PC-3 (cell line): ENCODE measurements around the gene OR4K5. TPM values are rescaled to one million over a fixed set of nuclear protein-coding genes. Genes with fewer than 3 reads are reported as not detected.

Source experiments
- ATAC-seq: fragments of 200-7000 bp; cut with Tn5 transposase; 2 replicates; pipeline ENCODE4 v1.9.1; 2020; ENCODE audit warnings: mild to moderate bottlenecking, moderate library complexity
- BruUV-seq: library from RNA; stranded (reverse); fragments of 400-500 nt; replicated peaks from 2 replicates; lab custom pipeline; 2021; lab: Mats Ljungman, UMichigan
- CTCF ChIA-PET: fragments of 300-600 bp; sonication (Branson Sonifier 250); formaldehyde crosslinking; loops from one replicate; lab custom pipeline; 2022; ENCODE audit warnings: antibody characterized with exemption; lab: Charles Lee
- POLR2A ChIA-PET: fragments of 300-600 bp; sonication (Branson Sonifier 250); formaldehyde crosslinking; loops from one replicate; lab custom pipeline; 2022; ENCODE audit warnings: antibody characterized with exemption; ENCODE audit not compliant: unreplicated experiment; lab: Charles Lee
- DNase-seq: peaks from one replicate; pipeline ENCODE4 v3.0.0-alpha.2; 2015
- H2AFZ ChIP-seq: fragments of 300-600 bp; sonication (generic); 2 replicates; pipeline ENCODE4 v1.6.0; 2016; ENCODE audit warnings: antibody characterized with exemption, low read length
- H3F3A ChIP-seq: fragments of 300-600 bp; sonication (generic); one replicate; pipeline ENCODE4 v1.6.0; 2017; ENCODE audit warnings: antibody characterized with exemption, low read length, control low read depth, mild to moderate bottlenecking; ENCODE audit not compliant: unreplicated experiment
- H3K27ac ChIP-seq: fragments of 300-600 bp; sonication (generic); 2 replicates; pipeline ENCODE4 v1.5.1; 2016; ENCODE audit warnings: mild to moderate bottlenecking, low read length
- H3K27me3 ChIP-seq: fragments of 300-600 bp; sonication (generic); 2 replicates; pipeline ENCODE4 v1.6.1; 2016; ENCODE audit warnings: low read length, mixed read lengths
- H3K36me3 ChIP-seq: fragments of 300-600 bp; sonication (generic); 2 replicates; pipeline ENCODE4 v1.6.1; 2016; ENCODE audit warnings: low read depth, mixed run types, low read length, mixed read lengths
- H3K4me1 ChIP-seq: fragments of 300-600 bp; sonication (generic); 2 replicates; pipeline ENCODE4 v1.5.1; 2016; ENCODE audit warnings: low read length; ENCODE audit not compliant: insufficient read depth
- H3K4me2 ChIP-seq: fragments of 300-600 bp; sonication (generic); 2 replicates; pipeline ENCODE4 v1.6.0; 2016; ENCODE audit warnings: low read length
- H3K4me3 ChIP-seq: fragments of 300-600 bp; sonication (generic); 2 replicates; pipeline ENCODE4 v1.5.1; 2016; ENCODE audit warnings: mild to moderate bottlenecking, low read length, mixed read lengths
- H3K79me2 ChIP-seq: fragments of 300-600 bp; sonication (generic); 2 replicates; pipeline ENCODE4 v1.6.1; 2017; ENCODE audit warnings: low read length, mixed read lengths
- H3K9ac ChIP-seq: fragments of 300-600 bp; sonication (generic); 2 replicates; pipeline ENCODE4 v1.6.0; 2016; ENCODE audit warnings: mild to moderate bottlenecking, low read length
- H3K9me2 ChIP-seq: fragments of 300-600 bp; sonication (generic); replicated peaks from 2 replicates; pipeline ENCODE4 v1.6.1; 2016; ENCODE audit warnings: mixed run types, low read length, mixed read lengths
- H3K9me3 ChIP-seq: fragments of 300-600 bp; sonication (generic); 2 replicates; pipeline ENCODE4 v1.6.1; 2016; ENCODE audit warnings: low read length, mixed read lengths
- H4K20me1 ChIP-seq: fragments of 300-600 bp; sonication (generic); 2 replicates; pipeline ENCODE4 v1.6.1; 2016; ENCODE audit warnings: low read length, mixed read lengths
- EZH2 ChIP-seq: fragments of 300-600 bp; sonication (generic); IDR thresholded peaks from one replicate; pipeline ENCODE4 v1.6.1; 2017; ENCODE audit warnings: antibody characterized with exemption, mild to moderate bottlenecking, low read length; ENCODE audit not compliant: unreplicated experiment
- EZH2phosphoT487 ChIP-seq: fragments of 300-600 bp; sonication (generic); IDR thresholded peaks from 2 replicates; pipeline ENCODE4 v1.6.1; 2018; ENCODE audit warnings: mild to moderate bottlenecking, antibody characterized with exemption, low read length, borderline replicate concordance
- intact Hi-C: fragments of 100-400 bp; cut with micrococcal nuclease; formaldehyde crosslinking; loops from 2 replicates; pipeline ENCODE4 v1.9.0; 2023
- total RNA-seq: library from RNA; depleted of rRNA; stranded (reverse); fragments of >200 nt; gene quantifications from 2 replicates; pipeline ENCODE4 v1.2.3, GENCODE V29; 2014
- TF ChIP-seq, protein P1 (sequence below): fragments of 300-600 bp; sonication (generic); conservative IDR thresholded peaks from 2 replicates; pipeline ENCODE4 v1.5.1; 2017; ENCODE audit warnings: antibody characterized with exemption, low read depth, mild to moderate bottlenecking, low read length

The OR4K5 gene
- total RNA-seq, 1 experiment from 2014 or later, result not detected

DNA sequence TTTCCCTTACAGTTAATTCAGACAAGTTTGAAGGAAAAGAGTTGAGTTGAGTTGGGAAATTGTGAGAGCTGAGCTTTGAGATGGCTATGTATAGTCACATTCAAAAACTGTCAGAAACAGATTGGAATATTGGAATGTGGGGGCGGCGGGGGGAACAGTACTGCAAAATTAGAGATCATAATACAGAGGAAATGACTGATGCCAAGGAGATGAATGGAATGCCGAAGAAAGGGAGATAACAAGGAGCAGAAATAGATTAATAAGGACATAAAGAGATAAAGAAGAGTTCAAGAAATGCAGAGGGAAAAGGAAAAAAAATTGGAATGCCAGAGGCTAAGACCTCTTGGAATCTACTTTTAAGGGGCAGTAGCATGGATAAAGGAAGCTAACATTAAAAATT is 3.2 kb upstream of the OR4K5 start:
- Histone ChIP-seq H2AFZ (no peak overlapping the region), H3F3A (no peaks in the 10 kb centered on the region), H4K20me1 (no peaks in the 10 kb centered on the region), H3K9ac (no peak overlapping the region), H3K27ac (no peak overlapping the region), H3K79me2 (no peaks in the 10 kb centered on the region), H3K36me3 (no peaks in the 10 kb centered on the region), H3K4me2 (no peak overlapping the region), H3K27me3 (no peaks in the 10 kb centered on the region), H3K4me3 (no peak overlapping the region), H3K9me2 (no peaks in the 10 kb centered on the region), H3K9me3 (peaks cover 4% of the 10 kb centered on the region; the same call in 1 of the 2 replicates), H3K4me1 (no peaks in the 10 kb centered on the region)
- POLR2A ChIA-PET, result no interaction called here
- CTCF ChIA-PET, result no interaction called here
- intact Hi-C loops, result no loop called here
- ATAC-seq (no peak), DNase-seq (no peak)
- TF ChIP-seq, protein P1, sequence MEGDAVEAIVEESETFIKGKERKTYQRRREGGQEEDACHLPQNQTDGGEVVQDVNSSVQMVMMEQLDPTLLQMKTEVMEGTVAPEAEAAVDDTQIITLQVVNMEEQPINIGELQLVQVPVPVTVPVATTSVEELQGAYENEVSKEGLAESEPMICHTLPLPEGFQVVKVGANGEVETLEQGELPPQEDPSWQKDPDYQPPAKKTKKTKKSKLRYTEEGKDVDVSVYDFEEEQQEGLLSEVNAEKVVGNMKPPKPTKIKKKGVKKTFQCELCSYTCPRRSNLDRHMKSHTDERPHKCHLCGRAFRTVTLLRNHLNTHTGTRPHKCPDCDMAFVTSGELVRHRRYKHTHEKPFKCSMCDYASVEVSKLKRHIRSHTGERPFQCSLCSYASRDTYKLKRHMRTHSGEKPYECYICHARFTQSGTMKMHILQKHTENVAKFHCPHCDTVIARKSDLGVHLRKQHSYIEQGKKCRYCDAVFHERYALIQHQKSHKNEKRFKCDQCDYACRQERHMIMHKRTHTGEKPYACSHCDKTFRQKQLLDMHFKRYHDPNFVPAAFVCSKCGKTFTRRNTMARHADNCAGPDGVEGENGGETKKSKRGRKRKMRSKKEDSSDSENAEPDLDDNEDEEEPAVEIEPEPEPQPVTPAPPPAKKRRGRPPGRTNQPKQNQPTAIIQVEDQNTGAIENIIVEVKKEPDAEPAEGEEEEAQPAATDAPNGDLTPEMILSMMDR, result no peak
- TF ChIP-seq EZH2phosphoT487 (no peak), EZH2 (no peak)
- BruUV-seq, result no TSS peak

DNA sequence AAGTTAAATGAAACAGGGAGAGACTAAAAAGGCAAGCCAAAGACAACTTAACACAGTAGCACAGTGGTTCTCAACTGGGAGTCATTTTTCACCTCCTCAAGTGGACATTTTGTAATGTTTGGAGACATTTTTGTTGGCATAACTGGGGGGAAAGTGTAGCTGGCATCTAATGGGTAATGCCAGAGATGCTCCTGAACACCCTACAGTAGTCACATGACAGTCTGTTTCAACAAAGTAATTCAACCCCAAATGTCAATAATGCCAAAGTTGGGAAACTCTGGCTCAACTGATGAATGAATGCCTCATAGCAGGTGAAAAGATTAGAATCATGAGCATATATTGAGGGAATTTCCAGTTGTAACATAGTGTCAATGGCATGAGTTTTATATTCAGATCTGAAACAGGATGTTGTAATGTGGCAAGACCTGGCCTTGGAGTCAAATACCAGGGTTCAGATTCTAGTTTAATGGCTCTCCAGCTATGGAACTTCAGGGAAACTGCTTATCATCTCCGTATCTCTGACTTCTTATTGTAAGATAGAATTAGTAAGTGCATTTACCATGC is 2.4 kb upstream of the OR4K5 start:
- H3F3A ChIP-seq, result no peaks in the 10 kb centered on the region
- H3K9me3 ChIP-seq, result peaks cover 4% of the 10 kb centered on the region; the same call in 1 of the 2 replicates
- H3K36me3 ChIP-seq, result no peaks in the 10 kb centered on the region
- no peaks in the 10 kb centered on the region for H3K27me3 ChIP-seq
- DNase-seq (no peak), ATAC-seq (no peak)
- TF ChIP-seq EZH2phosphoT487 (no peak), EZH2 (no peak)
- TF ChIP-seq, protein P1, result no peak
- H3K4me3 ChIP-seq, result no peak overlapping the region
- POLR2A ChIA-PET, result no interaction called here
- H3K4me1 ChIP-seq, result no peaks in the 10 kb centered on the region
- no peak overlapping the region for H2AFZ ChIP-seq
- no peaks in the 10 kb centered on the region for H4K20me1 ChIP-seq
- BruUV-seq, result no TSS peak
- H3K79me2 ChIP-seq, result no peaks in the 10 kb centered on the region
- CTCF ChIA-PET, result no interaction called here
- no peaks in the 10 kb centered on the region for H3K9me2 ChIP-seq
- intact Hi-C loops, result no loop called here
- no peak overlapping the region for H3K9ac ChIP-seq
- H3K27ac ChIP-seq, result no peak overlapping the region
- no peak overlapping the region for H3K4me2 ChIP-seq

DNA sequence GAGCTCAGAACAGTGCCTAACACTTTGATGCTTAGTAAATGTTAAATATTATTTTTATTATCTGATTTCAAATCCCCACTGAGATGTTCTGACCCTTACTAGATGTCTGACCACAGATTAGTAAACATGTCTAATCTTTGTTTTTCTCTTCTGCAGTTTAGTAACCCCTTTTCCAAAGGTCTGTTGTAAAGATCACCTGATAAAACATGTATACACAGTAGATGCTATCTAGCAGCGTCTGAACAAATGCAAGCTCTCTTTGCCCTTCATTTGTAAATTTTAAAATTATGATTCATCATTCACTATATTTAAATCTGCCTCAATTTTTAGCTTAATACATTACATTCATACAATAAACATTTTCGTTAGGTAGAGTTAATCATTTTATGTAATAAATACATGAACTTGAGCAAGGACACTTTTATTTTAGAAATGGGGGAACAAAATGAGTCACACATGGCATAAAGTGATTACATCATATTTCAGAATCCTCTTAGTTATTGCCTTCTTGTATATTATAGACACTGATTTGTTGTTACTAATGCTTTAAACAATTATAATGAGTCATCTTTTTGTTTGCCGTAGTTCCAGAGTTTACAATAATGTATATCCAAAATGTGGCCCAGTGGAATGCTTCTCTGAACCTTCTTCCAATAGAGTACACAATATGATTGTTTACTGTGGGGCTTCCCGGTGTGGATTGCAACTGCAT is 1.7 kb upstream of the OR4K5 start:
- POLR2A ChIA-PET, result no interaction called here
- Histone ChIP-seq H3K4me3 (no peak overlapping the region), H3K4me1 (no peaks in the 10 kb centered on the region), H3K36me3 (no peaks in the 10 kb centered on the region), H3K27ac (no peak overlapping the region), H3K9me2 (no peaks in the 10 kb centered on the region), H2AFZ (no peak overlapping the region), H3K4me2 (no peak overlapping the region), H3K9me3 (peaks cover 4% of the 10 kb centered on the region; the same call in 1 of the 2 replicates), H3K27me3 (no peaks in the 10 kb centered on the region), H4K20me1 (no peaks in the 10 kb centered on the region), H3K9ac (no peak overlapping the region), H3K79me2 (no peaks in the 10 kb centered on the region), H3F3A (no peaks in the 10 kb centered on the region)
- DNase-seq, result peak; percentile 41
- CTCF ChIA-PET, result no interaction called here
- BruUV-seq, result no TSS peak
- intact Hi-C loops, result no loop called here
- no peak for ATAC-seq
- TF ChIP-seq, protein P1, result no peak
- no peak for TF ChIP-seq EZH2
